H9 (cell line): ENCODE measurements around the gene DIS3L2. TPM values are rescaled to one million over a fixed set of nuclear protein-coding genes. Genes with fewer than 3 reads are reported as not detected.

Experiments
- DNase-seq: peaks from one replicate; pipeline ENCODE4 v3.0.0-alpha.2; 2017
- H2AFZ ChIP-seq: one replicate; pipeline ENCODE4 v1.6.1; 2013; ENCODE audit warnings: mild to moderate bottlenecking, low read length, control low read depth, moderate library complexity
- H2AK5ac ChIP-seq: 2 replicates; pipeline ENCODE4 v1.6.1; 2013; ENCODE audit warnings: low read length, control low read depth, mixed read lengths; ENCODE audit not compliant: insufficient read length
- H2BK120ac ChIP-seq: one replicate; pipeline ENCODE4 v1.6.1; 2013; ENCODE audit warnings: low read depth, mild to moderate bottlenecking, low read length, control low read depth, inconsistent platforms; ENCODE audit not compliant: poor library complexity, severe bottlenecking
- H2BK12ac ChIP-seq: 2 replicates; pipeline ENCODE4 v1.6.1; 2013; ENCODE audit warnings: low read length, control low read depth, mixed read lengths, low read depth; ENCODE audit not compliant: insufficient read length
- H2BK15ac ChIP-seq: 2 replicates; pipeline ENCODE4 v1.6.1; 2013; ENCODE audit warnings: low read depth, low read length, control low read depth
- H2BK20ac ChIP-seq: one replicate; pipeline ENCODE4 v1.6.1; 2013; ENCODE audit warnings: low read depth, mild to moderate bottlenecking, low read length, control low read depth, inconsistent platforms; ENCODE audit not compliant: poor library complexity, severe bottlenecking
- H2BK5ac ChIP-seq: 2 replicates; pipeline ENCODE4 v1.6.1; 2013; ENCODE audit warnings: low read length, control low read depth, mixed read lengths; ENCODE audit not compliant: insufficient read length
- H3K14ac ChIP-seq: 2 replicates; pipeline ENCODE4 v1.6.1; 2013; ENCODE audit warnings: low read length, control low read depth; ENCODE audit not compliant: insufficient read depth
- H3K18ac ChIP-seq: 2 replicates; pipeline ENCODE4 v1.6.1; 2013; ENCODE audit warnings: low read depth, mild to moderate bottlenecking, mixed read lengths, low read length, control low read depth; ENCODE audit not compliant: insufficient read length
- H3K23ac ChIP-seq: 2 replicates; pipeline ENCODE4 v1.6.1; 2013; ENCODE audit warnings: low read length, control low read depth, mixed read lengths, low read depth; ENCODE audit not compliant: insufficient read length
- H3K23me2 ChIP-seq: 2 replicates; pipeline ENCODE4 v1.6.1; 2013; ENCODE audit warnings: low read depth, mild to moderate bottlenecking, mixed read lengths, low read length, control low read depth; ENCODE audit not compliant: insufficient read length, poor library complexity, severe bottlenecking
- H3K27ac ChIP-seq: 2 replicates; pipeline ENCODE4 v1.5.1; 2013; ENCODE audit warnings: low read length, control low read depth, mixed read lengths, low read depth; ENCODE audit not compliant: insufficient read length
- H3K27me3 ChIP-seq: 2 replicates; pipeline ENCODE4 v1.6.1; 2013; ENCODE audit warnings: low read length, control low read depth, inconsistent platforms; ENCODE audit not compliant: insufficient read depth
- H3K4ac ChIP-seq: 2 replicates; pipeline ENCODE4 v1.6.1; 2013; ENCODE audit warnings: low read depth, mild to moderate bottlenecking, control low read depth, inconsistent platforms, low read length, moderate library complexity
- H3K4me1 ChIP-seq: 2 replicates; pipeline ENCODE4 v1.6.1; 2013; ENCODE audit warnings: low read length, control low read depth, inconsistent platforms; ENCODE audit not compliant: insufficient read depth
- H3K4me2 ChIP-seq: 2 replicates; pipeline ENCODE4 v1.6.1; 2013; ENCODE audit warnings: low read length, control low read depth, mixed read lengths; ENCODE audit not compliant: insufficient read length, insufficient read depth
- H3K56ac ChIP-seq: 2 replicates; pipeline ENCODE4 v1.6.1; 2013; ENCODE audit warnings: low read depth, mild to moderate bottlenecking, mixed read lengths, low read length, control low read depth; ENCODE audit not compliant: insufficient read length
- H3K79me1 ChIP-seq: 2 replicates; pipeline ENCODE4 v1.6.1; 2013; ENCODE audit warnings: low read depth, mild to moderate bottlenecking, moderate library complexity, low read length, control low read depth, inconsistent platforms; ENCODE audit not compliant: insufficient read depth, poor library complexity, severe bottlenecking
- H3K79me2 ChIP-seq: 2 replicates; pipeline ENCODE4 v1.6.1; 2013; ENCODE audit warnings: low read length, control low read depth, inconsistent platforms; ENCODE audit not compliant: insufficient read depth
- H3K9ac ChIP-seq: 2 replicates; pipeline ENCODE4 v1.6.1; 2013; ENCODE audit warnings: low read length, control low read depth, mixed read lengths; ENCODE audit not compliant: insufficient read length; ENCODE audit errors: extremely low read depth
- H3K9me3 ChIP-seq: one replicate; pipeline ENCODE4 v1.6.1; 2013; ENCODE audit warnings: low read depth, low read length, inconsistent platforms; ENCODE audit not compliant: control insufficient read depth
- H3T11ph ChIP-seq: one replicate; pipeline ENCODE4 v1.6.1; 2013; ENCODE audit warnings: mild to moderate bottlenecking, low read length, control low read depth, inconsistent platforms
- H4K20me1 ChIP-seq: one replicate; pipeline ENCODE4 v1.6.1; 2013; ENCODE audit not compliant: control insufficient read depth, insufficient read length, insufficient read depth
- H4K5ac ChIP-seq: 2 replicates; pipeline ENCODE4 v1.6.1; 2013; ENCODE audit warnings: low read depth, mild to moderate bottlenecking, mixed read lengths, low read length, control low read depth; ENCODE audit not compliant: insufficient read length
- H4K8ac ChIP-seq: replicated peaks from 2 replicates; pipeline ENCODE4 v1.6.1; 2013; ENCODE audit warnings: low read length, control low read depth, mixed read lengths, low read depth; ENCODE audit not compliant: insufficient read length
- H4K91ac ChIP-seq: 2 replicates; pipeline ENCODE4 v1.6.1; 2013; ENCODE audit warnings: low read depth, mild to moderate bottlenecking, moderate library complexity, mixed read lengths, low read length, control low read depth; ENCODE audit not compliant: insufficient read length
- H3K27ac Mint-ChIP-seq, 3 experiments: 2 replicates in 2 of 3; 3 replicates in 1 of 3; pipeline ENCODE4 v1.8.0; 2020 to 2021; ENCODE audit warnings: mixed read lengths in 3 of 3, mild to moderate bottlenecking in 1 of 3, moderate library complexity in 1 of 3
- H3K27me3 Mint-ChIP-seq: 2 replicates; pipeline ENCODE4 v1.8.0; 2021; ENCODE audit warnings: low read depth, mild to moderate bottlenecking, moderate library complexity, mixed read lengths
- H3K36me3 Mint-ChIP-seq, 3 experiments: 2 replicates in 2 of 3; 3 replicates in 1 of 3; pipeline ENCODE4 v1.8.0; 2020 to 2021; ENCODE audit warnings: low read depth in 3 of 3, mixed read lengths in 3 of 3; ENCODE audit not compliant: insufficient read depth in 1 of 3
- H3K4me1 Mint-ChIP-seq, 2 experiments: 2 replicates each; pipeline ENCODE4 v1.8.0; 2020; ENCODE audit warnings: mixed read lengths in 2 of 2
- H3K4me3 Mint-ChIP-seq, 2 experiments: 2 replicates in 1 of 2; 3 replicates in 1 of 2; pipeline ENCODE4 v1.8.0; 2020 to 2021; ENCODE audit warnings: mild to moderate bottlenecking in 2 of 2, mixed read lengths in 2 of 2, moderate library complexity in 1 of 2
- H3K9me3 Mint-ChIP-seq, 2 experiments: 2 replicates in 1 of 2; 3 replicates in 1 of 2; pipeline ENCODE4 v1.8.0; 2020; ENCODE audit warnings: mild to moderate bottlenecking in 2 of 2, mixed read lengths in 2 of 2, moderate library complexity in 1 of 2
- CTCF ChIP-seq: fragments of 200-600 bp; sonication (generic); conservative IDR thresholded peaks from 3 replicates; pipeline ENCODE4 v1.8.0; 2021; ENCODE audit warnings: antibody characterized with exemption, mild to moderate bottlenecking
- WGBS: extraction: QIAGEN DNeasy Blood & Tissue Kit; methylation state at CpG from one replicate; pipeline ENCODE4 v1.1.7; 2013; ENCODE audit warnings: missing lambda C conversion rate, low lambda C conversion rate, mixed read lengths; ENCODE audit not compliant: insufficient read length; ENCODE audit errors: extremely low coverage; 5-methylcytosine and 5-hydroxymethylcytosine counted together
- total RNA-seq: library from RNA; stranded (reverse); gene quantifications from 2 replicates; pipeline ENCODE4 v1.2.1, GENCODE V29; 2021

The DIS3L2 gene
- total RNA-seq, 1 experiment from 2014 or later, result 28.1 TPM

- no peak for DNase-seq
- Histone ChIP-seq H3K27ac (no peak overlapping the region), H2AFZ (no peak overlapping the region), H3K9ac (no peak overlapping the region), H3K79me2 (no peaks in the 10 kb centered on the region), H3K23ac (no peak overlapping the region), H3T11ph (no peak overlapping the region), H3K23me2 (no peaks in the 10 kb centered on the region), H3K56ac (no peak overlapping the region), H3K4me2 (no peak overlapping the region), H3K79me1 (no peaks in the 10 kb centered on the region), H3K4ac (no peak overlapping the region), H4K8ac (no peak overlapping the region), H2BK120ac (no peak overlapping the region), H2BK15ac (no peak overlapping the region), H4K20me1 (no peaks in the 10 kb centered on the region), H2BK20ac (no peak overlapping the region), H3K9me3 (no peaks in the 10 kb centered on the region), H3K18ac (no peak overlapping the region), H4K91ac (no peak overlapping the region), H3K27me3 (no peaks in the 10 kb centered on the region), H2BK12ac (no peak overlapping the region), H4K5ac (no peak overlapping the region), H2BK5ac (no peak overlapping the region), H3K14ac (no peak overlapping the region), H3K4me1 (peaks cover 6% of the 10 kb centered on the region; the same call in 1 of the 2 replicates), H2AK5ac (no peak overlapping the region)
- Mint-ChIP-seq H3K27me3 (no peaks in the 10 kb centered on the region), H3K36me3 (no peaks in the 10 kb centered on the region), H3K4me1 (peaks cover 17 to 31% of the 10 kb centered on the region in 2 experiments), H3K9me3 (no peaks in the 10 kb centered on the region), H3K4me3 (no peak overlapping the region), H3K27ac (no peak overlapping the region; a peak in 1 of 7 replicates)
- TF ChIP-seq CTCF, result no peak
- no CpG with 5 or more reads among the region's 4 CpGs for WGBS
Measured at GRCh38 chr2:232228332-232228731, 266.8 kb downstream of the DIS3L2 start.
